K562 (cell line): ENCODE results near the gene AMN1. TPM values are rescaled to one million over a fixed set of nuclear protein-coding genes. Genes with fewer than 3 reads are reported as not detected.

Experiments
- ASH1L ChIP-seq: fragments of 450-650 bp; IDR thresholded peaks from 2 replicates; pipeline ENCODE4 v1.6.1; 2018; ENCODE audit warnings: borderline replicate concordance, mild to moderate bottlenecking, low read depth; ENCODE audit not compliant: partially characterized antibody
- CEBPB ChIP-seq: fragments of 450-650 bp; IDR thresholded peaks from 2 replicates; pipeline ENCODE4 v1.6.1; 2016; ENCODE audit warnings: missing genetic modification characterization, missing compliant biosample characterization
- CXXC5 ChIP-seq: fragments of 250-450 bp; sonication (Bioruptor Pico); IDR thresholded peaks from 2 replicates; pipeline ENCODE4 v1.8.0; 2022; ENCODE audit warnings: inconsistent platforms, mild to moderate bottlenecking, moderate library complexity
- ESRRA ChIP-seq: fragments of 450-650 bp; IDR thresholded peaks from 2 replicates; pipeline ENCODE4 v1.6.1; 2014; ENCODE audit warnings: low read depth, mild to moderate bottlenecking, moderate library complexity, borderline replicate concordance
- FOXK2 ChIP-seq, 2 experiments: fragments of 450-650 bp; IDR thresholded peaks in 1 of 2; conservative IDR thresholded peaks in 1 of 2; 2 replicates each; pipeline ENCODE4 v1.6.1; 2016; ENCODE audit warnings: low read depth in 2 of 2, mild to moderate bottlenecking in 1 of 2
- MYNN ChIP-seq, 2 experiments: sonication (generic); formaldehyde crosslinking in 1 of 2; IDR thresholded peaks; 2 replicates each; pipeline versions ENCODE4 v1.5.0 to v1.6.1; 2016 to 2020; ENCODE audit warnings: antibody characterized with exemption in 1 of 2, missing genetic modification reagents in 1 of 2
- NFIC ChIP-seq: fragments of 450-650 bp; IDR thresholded peaks from 2 replicates; pipeline ENCODE4 v1.6.1; 2017; ENCODE audit warnings: mild to moderate bottlenecking, inconsistent platforms
- NR2F6 ChIP-seq: fragments of 450-650 bp; formaldehyde crosslinking; IDR thresholded peaks from 2 replicates; pipeline ENCODE4 v1.4.0; 2020; ENCODE audit warnings: mild to moderate bottlenecking
- SMARCB1 ChIP-seq: IDR thresholded peaks from 2 replicates; pipeline ENCODE4 v1.6.1; 2011; ENCODE audit warnings: improper control_type of control experiment, low read depth; ENCODE audit not compliant: insufficient read length
- STAG1 ChIP-seq: sonication (generic); formaldehyde crosslinking; IDR thresholded peaks from 2 replicates; pipeline ENCODE4 v1.5.0; 2020; ENCODE audit warnings: missing genetic modification reagents, borderline replicate concordance
- ZEB2 ChIP-seq: fragments of 450-650 bp; IDR thresholded peaks from 2 replicates; pipeline ENCODE4 v1.6.1; 2016
- ZNF561 ChIP-seq: fragments of 450-650 bp; formaldehyde crosslinking; conservative IDR thresholded peaks from 2 replicates; pipeline ENCODE4 v1.4.0; 2020; ENCODE audit warnings: mild to moderate bottlenecking, moderate library complexity
- ZNF589 ChIP-seq: fragments of 200-800 bp; sonication (Bioruptor generic); IDR thresholded peaks from 2 replicates; pipeline ENCODE4 v1.6.1; 2016; ENCODE audit warnings: low read depth, missing genetic modification characterization, missing compliant biosample characterization
- polyA plus RNA-seq, 8 experiments: library from polyadenylated mRNA; depleted of rRNA in 4 of 8; stranded (reverse) in 5 of 8; unstranded in 3 of 8; fragments of >200 nt; fragmentation: Nextera tagmentation in 2 of 8; fragmentation: Illumina TruSeq in 1 of 8; extraction: Ambion mirVana in 2 of 8; extraction: Trizol in 1 of 8; gene quantifications; 2 replicates each; pipeline versions ENCODE4 v1.2.1 to v1.2.3, GENCODE V29; 2011 to 2014; ENCODE audit warnings: inconsistent platforms in 1 of 8, missing spikeins in 1 of 8
- total RNA-seq, 7 experiments: library from RNA; depleted of rRNA in 6 of 7; stranded (reverse); fragments of >200 nt in 6 of 7; fragmentation: Illumina TruSeq in 2 of 7; extraction: Trizol in 2 of 7; gene quantifications; 2 replicates each; pipeline versions ENCODE4 v1.2.1 to v1.2.3, GENCODE V29; 2011 to 2021; ENCODE audit warnings: low replicate concordance in 1 of 7
- TF ChIP-seq, protein P1 (sequence below): sonication (generic); formaldehyde crosslinking; IDR thresholded peaks from 2 replicates; pipeline ENCODE4 v1.8.0; 2023; ENCODE audit warnings: mild to moderate bottlenecking, missing genetic modification reagents
- TF ChIP-seq, protein P2 (sequence below): fragments of 250-450 bp; sonication (Bioruptor Pico); IDR thresholded peaks from 2 replicates; pipeline ENCODE4 v1.8.0; 2022; ENCODE audit warnings: moderate library complexity, mild to moderate bottlenecking, inconsistent platforms
- TF ChIP-seq, protein P3 (sequence below): fragments of 450-650 bp; IDR thresholded peaks from 2 replicates; pipeline ENCODE4 v1.6.1; 2016; ENCODE audit warnings: missing biosample characterization, missing genetic modification characterization
- TF ChIP-seq, protein P4 (sequence below): fragments of 250-450 bp; sonication (Bioruptor Pico); IDR thresholded peaks from 2 replicates; pipeline ENCODE4 v1.8.0; 2021; ENCODE audit warnings: borderline replicate concordance, mild to moderate bottlenecking, moderate library complexity; ENCODE audit not compliant: poor library complexity, severe bottlenecking
- TF ChIP-seq, protein P5 (sequence below): sonication (generic); formaldehyde crosslinking; IDR thresholded peaks from 2 replicates; pipeline ENCODE4 v1.4.0; 2020; ENCODE audit warnings: mild to moderate bottlenecking, missing genetic modification reagents

The AMN1 gene
- total and polyA plus RNA-seq, 9 of the 15 experiments (the other 6 are each of a cell fraction or from before 2014, with no cell fraction given) = 5.2 to 27.6 (median 13.0) TPM

DNA sequence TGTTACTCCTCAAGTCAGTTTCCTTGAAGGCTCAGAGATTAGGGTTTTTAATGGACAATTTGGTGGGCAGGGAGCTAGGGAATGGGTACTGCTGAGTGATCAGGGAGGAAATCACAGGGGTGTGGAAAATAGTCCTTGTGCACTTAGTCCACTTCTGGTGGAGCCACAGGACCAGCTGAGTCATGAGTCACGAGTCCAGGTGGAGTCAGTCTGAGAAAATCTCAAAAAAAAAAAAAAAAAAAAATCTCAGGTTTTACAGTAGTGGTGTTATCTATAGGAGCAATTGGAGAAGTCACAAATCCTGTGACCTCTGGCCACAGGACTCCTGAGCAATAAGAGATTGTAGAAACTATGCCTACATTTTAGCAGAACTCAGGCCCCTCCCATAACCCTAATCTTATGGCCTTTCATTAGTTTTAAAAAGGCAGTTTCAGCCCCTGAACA lies 28.2 kb upstream of the AMN1 start (continued):
- TF ChIP-seq, protein P1, sequence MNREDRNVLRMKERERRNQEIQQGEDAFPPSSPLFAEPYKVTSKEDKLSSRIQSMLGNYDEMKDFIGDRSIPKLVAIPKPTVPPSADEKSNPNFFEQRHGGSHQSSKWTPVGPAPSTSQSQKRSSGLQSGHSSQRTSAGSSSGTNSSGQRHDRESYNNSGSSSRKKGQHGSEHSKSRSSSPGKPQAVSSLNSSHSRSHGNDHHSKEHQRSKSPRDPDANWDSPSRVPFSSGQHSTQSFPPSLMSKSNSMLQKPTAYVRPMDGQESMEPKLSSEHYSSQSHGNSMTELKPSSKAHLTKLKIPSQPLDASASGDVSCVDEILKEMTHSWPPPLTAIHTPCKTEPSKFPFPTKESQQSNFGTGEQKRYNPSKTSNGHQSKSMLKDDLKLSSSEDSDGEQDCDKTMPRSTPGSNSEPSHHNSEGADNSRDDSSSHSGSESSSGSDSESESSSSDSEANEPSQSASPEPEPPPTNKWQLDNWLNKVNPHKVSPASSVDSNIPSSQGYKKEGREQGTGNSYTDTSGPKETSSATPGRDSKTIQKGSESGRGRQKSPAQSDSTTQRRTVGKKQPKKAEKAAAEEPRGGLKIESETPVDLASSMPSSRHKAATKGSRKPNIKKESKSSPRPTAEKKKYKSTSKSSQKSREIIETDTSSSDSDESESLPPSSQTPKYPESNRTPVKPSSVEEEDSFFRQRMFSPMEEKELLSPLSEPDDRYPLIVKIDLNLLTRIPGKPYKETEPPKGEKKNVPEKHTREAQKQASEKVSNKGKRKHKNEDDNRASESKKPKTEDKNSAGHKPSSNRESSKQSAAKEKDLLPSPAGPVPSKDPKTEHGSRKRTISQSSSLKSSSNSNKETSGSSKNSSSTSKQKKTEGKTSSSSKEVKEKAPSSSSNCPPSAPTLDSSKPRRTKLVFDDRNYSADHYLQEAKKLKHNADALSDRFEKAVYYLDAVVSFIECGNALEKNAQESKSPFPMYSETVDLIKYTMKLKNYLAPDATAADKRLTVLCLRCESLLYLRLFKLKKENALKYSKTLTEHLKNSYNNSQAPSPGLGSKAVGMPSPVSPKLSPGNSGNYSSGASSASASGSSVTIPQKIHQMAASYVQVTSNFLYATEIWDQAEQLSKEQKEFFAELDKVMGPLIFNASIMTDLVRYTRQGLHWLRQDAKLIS = no peak
- TF ChIP-seq ASH1L (no peak), CEBPB (tag) (no peak), ZNF561 (CRISPR knock-in tag) (no peak), SMARCB1 (no peak), NR2F6 (CRISPR knock-in tag) (no peak), ESRRA (peak; percentile 77; the same call in 1 of the 2 replicates), NFIC (no peak), FOXK2 (conservative IDR thresholded peaks at IDR 0.05 in 1 of 2, IDR thresholded peaks at IDR 0.05 in 1 of 2; ENCODE audit: low read depth in 2 of 2) (peak in 1 of 2 experiments; percentile 40; a peak in 1 of 4 replicates), ZNF589 (peak; percentile 75; the same call in 1 of the 2 replicates), STAG1 (no peak), ZEB2 (peak; percentile 92), MYNN (IDR thresholded peaks at IDR 0.05) (no peak), MYNN (CRISPR knock-in tag; IDR thresholded peaks at IDR 0.05) (no peak), CXXC5 (CRISPR knock-in tag) (peak; percentile 68)
- TF ChIP-seq, protein P2, sequence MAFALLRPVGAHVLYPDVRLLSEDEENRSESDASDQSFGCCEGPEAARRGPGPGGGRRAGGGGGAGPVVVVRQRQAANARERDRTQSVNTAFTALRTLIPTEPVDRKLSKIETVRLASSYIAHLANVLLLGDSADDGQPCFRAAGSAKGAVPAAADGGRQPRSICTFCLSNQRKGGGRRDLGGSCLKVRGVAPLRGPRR (CRISPR knock-in tag) = no peak
- TF ChIP-seq, protein P3, sequence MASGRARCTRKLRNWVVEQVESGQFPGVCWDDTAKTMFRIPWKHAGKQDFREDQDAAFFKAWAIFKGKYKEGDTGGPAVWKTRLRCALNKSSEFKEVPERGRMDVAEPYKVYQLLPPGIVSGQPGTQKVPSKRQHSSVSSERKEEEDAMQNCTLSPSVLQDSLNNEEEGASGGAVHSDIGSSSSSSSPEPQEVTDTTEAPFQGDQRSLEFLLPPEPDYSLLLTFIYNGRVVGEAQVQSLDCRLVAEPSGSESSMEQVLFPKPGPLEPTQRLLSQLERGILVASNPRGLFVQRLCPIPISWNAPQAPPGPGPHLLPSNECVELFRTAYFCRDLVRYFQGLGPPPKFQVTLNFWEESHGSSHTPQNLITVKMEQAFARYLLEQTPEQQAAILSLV (tag) = no peak
- TF ChIP-seq, protein P4, sequence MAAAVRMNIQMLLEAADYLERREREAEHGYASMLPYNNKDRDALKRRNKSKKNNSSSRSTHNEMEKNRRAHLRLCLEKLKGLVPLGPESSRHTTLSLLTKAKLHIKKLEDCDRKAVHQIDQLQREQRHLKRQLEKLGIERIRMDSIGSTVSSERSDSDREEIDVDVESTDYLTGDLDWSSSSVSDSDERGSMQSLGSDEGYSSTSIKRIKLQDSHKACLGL (CRISPR knock-in tag) = no peak
- TF ChIP-seq, protein P5, sequence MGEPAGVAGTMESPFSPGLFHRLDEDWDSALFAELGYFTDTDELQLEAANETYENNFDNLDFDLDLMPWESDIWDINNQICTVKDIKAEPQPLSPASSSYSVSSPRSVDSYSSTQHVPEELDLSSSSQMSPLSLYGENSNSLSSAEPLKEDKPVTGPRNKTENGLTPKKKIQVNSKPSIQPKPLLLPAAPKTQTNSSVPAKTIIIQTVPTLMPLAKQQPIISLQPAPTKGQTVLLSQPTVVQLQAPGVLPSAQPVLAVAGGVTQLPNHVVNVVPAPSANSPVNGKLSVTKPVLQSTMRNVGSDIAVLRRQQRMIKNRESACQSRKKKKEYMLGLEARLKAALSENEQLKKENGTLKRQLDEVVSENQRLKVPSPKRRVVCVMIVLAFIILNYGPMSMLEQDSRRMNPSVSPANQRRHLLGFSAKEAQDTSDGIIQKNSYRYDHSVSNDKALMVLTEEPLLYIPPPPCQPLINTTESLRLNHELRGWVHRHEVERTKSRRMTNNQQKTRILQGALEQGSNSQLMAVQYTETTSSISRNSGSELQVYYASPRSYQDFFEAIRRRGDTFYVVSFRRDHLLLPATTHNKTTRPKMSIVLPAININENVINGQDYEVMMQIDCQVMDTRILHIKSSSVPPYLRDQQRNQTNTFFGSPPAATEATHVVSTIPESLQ (CRISPR knock-in tag) = no peak
